IPS-18a (cell line): ENCODE measurements around the gene CD84.
"Not testable (repeated sequence)": the region's sequence is repeated elsewhere in the genome, so short reads cannot be mapped to it uniquely, and the experiment has no call there.

Experiments
- H3K27ac ChIP-seq: one replicate; pipeline ENCODE4 v1.5.1; 2013; ENCODE audit warnings: low read length
- H3K27me3 ChIP-seq: one replicate; pipeline ENCODE4 v1.6.1; 2013; ENCODE audit warnings: mild to moderate bottlenecking, low read length; ENCODE audit not compliant: control insufficient read depth, insufficient read depth
- H3K36me3 ChIP-seq: one replicate; pipeline ENCODE4 v1.6.1; 2013; ENCODE audit warnings: low read depth, low read length; ENCODE audit not compliant: control insufficient read depth
- H3K4me1 ChIP-seq: one replicate; pipeline ENCODE4 v1.6.1; 2013; ENCODE audit warnings: low read depth, low read length; ENCODE audit not compliant: control insufficient read depth
- H3K4me3 ChIP-seq: one replicate; pipeline ENCODE4 v1.5.1; 2013; ENCODE audit warnings: low read length
- H3K9ac ChIP-seq: one replicate; pipeline ENCODE4 v1.6.1; 2013; ENCODE audit warnings: mild to moderate bottlenecking, low read length, moderate library complexity
- H3K9me3 ChIP-seq: one replicate; pipeline ENCODE4 v1.6.1; 2013; ENCODE audit warnings: low read depth, low read length; ENCODE audit not compliant: control insufficient read depth

The CD84 gene

GRCh38 chr1:160537714-160538665 is 41.3 kb downstream of the CD84 start:
- no peak overlapping the region for H3K9ac ChIP-seq
- no peaks in the 10 kb centered on the region for H3K4me1 ChIP-seq
- H3K9me3 ChIP-seq: no peaks in the 10 kb centered on the region
- H3K4me3 ChIP-seq: no peak overlapping the region
- H3K36me3 ChIP-seq: no peaks in the 10 kb centered on the region
- H3K27me3 ChIP-seq: no peaks in the 10 kb centered on the region
- no peak overlapping the region for H3K27ac ChIP-seq

DNA sequence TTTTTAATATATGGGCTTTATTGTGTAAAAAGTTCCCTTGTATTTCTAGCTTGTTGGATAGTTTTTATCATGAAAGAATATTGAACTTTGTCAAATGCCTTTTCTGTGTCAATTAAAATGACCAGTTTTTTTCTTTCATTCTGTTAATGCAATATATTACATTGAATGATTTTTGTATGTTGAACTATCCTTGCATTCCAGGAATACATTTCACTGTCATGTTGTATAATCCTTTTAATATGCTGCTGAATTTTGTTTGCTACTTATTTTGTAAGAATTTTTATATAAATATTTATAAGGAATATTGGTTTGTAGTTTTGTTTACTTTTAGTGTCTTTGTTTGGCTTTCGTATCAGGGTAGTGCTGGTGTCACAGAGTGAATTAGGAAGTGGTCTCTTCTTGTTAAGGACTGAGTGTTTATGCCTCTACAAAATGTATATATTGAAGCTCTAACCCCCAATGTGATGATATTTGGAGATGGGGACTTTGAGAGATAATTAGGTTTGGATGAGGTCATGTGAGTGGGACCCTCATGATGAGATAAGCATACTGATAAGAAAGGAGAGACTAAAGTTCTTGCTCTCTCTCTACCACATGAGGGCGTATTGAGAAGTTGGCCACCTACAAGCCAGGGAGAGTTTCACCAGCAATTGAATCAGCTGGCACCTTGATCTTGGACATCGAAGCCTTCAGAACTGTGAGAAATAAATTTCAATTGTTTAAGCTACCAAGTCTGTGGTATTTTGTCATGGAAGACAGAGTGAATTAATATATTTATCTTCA is 44.3 kb downstream of the CD84 start:
- no peak overlapping the region for H3K9ac ChIP-seq
- H3K4me3 ChIP-seq: no peak overlapping the region
- no peak overlapping the region for H3K27ac ChIP-seq
- no peaks in the 10 kb centered on the region for H3K9me3 ChIP-seq
- H3K4me1 ChIP-seq: no peaks in the 10 kb centered on the region
- H3K36me3 ChIP-seq: no peaks in the 10 kb centered on the region
- H3K27me3 ChIP-seq: no peaks in the 10 kb centered on the region

- not testable (repeated sequence) for H3K4me3 ChIP-seq, H3K9ac ChIP-seq, H3K27me3 ChIP-seq, H3K27ac ChIP-seq, H3K36me3 ChIP-seq, H3K9me3 ChIP-seq, H3K4me1 ChIP-seq
These were observed 46.8 kb downstream of the CD84 start for GRCh38 chr1:160532557-160532813.

DNA sequence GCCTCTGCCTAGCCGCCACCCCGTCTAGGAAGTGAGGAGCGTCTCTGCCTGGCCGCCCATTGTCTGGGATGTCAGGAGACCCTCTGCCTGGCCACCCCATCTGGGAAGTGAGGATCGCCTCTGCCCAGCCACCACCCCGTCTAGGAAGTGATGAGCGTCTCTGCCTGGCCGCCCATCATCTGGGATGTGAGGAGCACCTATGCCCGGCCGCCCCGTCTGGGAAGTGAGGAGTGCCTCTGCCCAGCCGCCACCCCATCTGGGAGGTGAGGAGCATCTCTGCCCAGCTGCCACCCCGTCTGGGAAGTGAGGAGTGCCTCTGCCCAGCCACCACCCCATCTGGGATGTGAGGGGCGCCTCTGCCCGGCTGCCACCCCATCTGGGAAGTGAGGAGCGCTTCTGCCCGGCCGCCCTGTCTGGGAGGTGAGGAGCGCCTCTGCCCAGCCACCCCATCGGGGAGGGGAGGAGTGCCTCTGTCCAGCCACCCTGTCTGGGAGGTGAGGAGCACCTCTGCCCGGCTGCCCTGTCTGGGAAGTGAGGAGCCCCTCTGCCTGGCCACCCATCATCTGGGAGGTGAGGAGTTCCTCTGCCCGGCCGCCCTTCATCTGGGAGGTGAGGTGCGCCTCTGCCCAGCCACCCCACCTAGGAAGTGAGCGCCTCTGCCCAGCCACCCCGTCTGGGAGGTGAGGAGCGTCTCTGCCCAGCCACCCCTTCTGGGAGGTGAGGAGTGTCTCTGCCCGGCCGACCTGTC is 47.3 kb downstream of the CD84 start:
- not testable (repeated sequence) for H3K9ac ChIP-seq, H3K9me3 ChIP-seq, H3K4me1 ChIP-seq, H3K27ac ChIP-seq, H3K4me3 ChIP-seq, H3K27me3 ChIP-seq, H3K36me3 ChIP-seq

DNA sequence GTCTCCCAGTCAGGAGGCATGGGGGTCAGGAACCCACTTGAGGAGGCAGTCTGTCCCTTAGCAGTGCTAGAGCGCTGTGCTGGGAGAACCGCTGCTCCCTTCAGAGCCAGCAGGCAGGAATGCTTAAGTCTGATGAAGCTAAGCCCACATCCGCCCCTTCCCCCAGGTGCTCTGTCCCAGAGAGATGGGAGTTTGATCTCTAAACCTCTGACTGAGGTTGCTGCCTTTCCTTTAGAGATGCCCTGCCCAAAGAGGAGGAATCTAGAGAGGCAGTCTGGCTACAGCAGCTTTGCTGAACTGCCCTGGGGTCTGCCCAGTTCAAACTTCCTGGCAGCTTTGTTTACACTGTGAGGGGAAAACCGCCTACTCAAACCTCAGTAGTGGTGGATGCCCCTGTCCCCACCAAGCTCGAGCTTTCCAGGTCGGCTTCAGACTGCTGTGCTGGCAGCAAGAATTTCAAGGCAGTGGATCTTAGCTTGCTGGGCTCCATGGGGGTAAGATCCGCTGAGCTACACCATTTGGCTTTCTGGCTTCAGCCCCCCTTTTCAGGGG is 49.8 kb downstream of the CD84 start:
- H3K9me3 ChIP-seq, H3K36me3 ChIP-seq, H3K4me1 ChIP-seq, H3K27me3 ChIP-seq, H3K4me3 ChIP-seq, H3K27ac ChIP-seq, H3K9ac ChIP-seq: not testable (repeated sequence)

DNA sequence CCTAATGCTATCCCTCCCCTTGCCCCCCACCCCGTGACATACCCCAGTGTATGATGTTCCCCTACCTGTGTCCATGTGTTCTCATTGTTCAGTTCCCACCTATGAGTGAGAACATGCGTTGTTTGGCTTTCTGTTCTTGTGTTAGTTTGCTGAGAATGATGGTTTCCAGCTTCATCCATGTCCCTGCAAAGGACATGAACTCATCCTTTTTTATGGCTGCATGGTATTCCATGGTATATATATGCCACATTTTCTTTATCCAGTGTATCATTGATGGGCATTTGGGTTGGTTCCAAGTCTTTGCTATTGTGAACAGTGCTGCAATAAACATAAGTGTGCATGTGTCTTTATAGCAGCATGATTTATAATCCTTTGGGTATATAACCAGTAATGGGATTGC is 55.5 kb downstream of the CD84 start:
- H3K27me3 ChIP-seq, H3K27ac ChIP-seq, H3K36me3 ChIP-seq, H3K9ac ChIP-seq, H3K4me3 ChIP-seq, H3K9me3 ChIP-seq: not testable (repeated sequence)
- peaks cover 20% of the 10 kb centered on the region for H3K4me1 ChIP-seq

DNA sequence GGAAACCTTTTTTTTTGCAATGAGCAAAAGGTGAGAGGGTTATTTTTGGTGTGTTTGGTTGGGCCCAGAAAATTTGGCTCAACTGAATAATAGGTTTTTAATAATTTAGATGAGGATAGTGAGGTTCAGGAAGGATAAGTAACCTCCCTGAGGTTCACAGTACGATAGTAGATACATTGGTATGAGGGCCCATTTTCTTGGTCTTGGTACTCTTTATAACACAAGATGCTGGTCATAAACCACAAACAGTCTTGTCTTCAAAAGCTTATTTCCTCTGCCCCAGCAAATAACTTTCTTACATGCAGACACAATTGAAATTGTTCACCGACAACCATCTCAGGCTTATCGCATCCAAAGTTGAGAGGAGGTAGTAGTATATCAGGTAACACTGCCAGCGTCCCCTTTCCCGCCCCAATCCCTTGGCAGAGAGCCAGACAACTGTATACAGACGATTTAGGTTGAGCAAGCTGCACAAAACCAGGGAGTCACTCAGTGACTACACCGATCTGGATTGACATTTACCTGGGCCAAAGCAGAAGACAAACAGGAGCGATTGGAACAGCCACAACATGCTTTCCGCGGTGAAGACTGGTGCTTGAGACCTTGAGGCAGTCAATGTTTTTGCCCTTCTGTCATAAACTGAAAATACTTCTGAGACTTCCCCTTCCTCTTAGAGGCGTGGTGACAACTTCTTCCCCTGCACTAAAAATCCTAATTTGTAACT is 56.5 kb downstream of the CD84 start, which contains the start of gene SLAMF6:
Gene SLAMF6, minus strand, starts transcription at position 634 of the 724 bp plus-strand sequence. Its CDS starts 63 bp downstream, at position 571.
- Histone ChIP-seq H3K27me3 (no peaks in the 10 kb centered on the region), H3K9me3 (no peaks in the 10 kb centered on the region), H3K4me3 (no peak within 1 kb of the TSS), H3K27ac (no peak within 1 kb of the TSS), H3K36me3 (no peaks in the 10 kb centered on the region), H3K9ac (no peak within 1 kb of the TSS), H3K4me1 (peaks cover 20% of the 10 kb centered on the region)

- no peak overlapping the region for H3K4me3 ChIP-seq
These were observed 57.2 kb downstream of the CD84 start for GRCh38 chr1:160522136-160522535.

GRCh38 chr1:160521554-160521953 is 57.7 kb downstream of the CD84 start:
- Histone ChIP-seq H3K9ac (no peak overlapping the region), H3K36me3 (no peaks in the 10 kb centered on the region), H3K9me3 (no peaks in the 10 kb centered on the region), H3K27ac (no peak overlapping the region), H3K4me3 (no peak overlapping the region), H3K4me1 (peaks cover 20% of the 10 kb centered on the region), H3K27me3 (no peaks in the 10 kb centered on the region)

More at GRCh38 chr1:160522136-160522535, 57.2 kb downstream of the CD84 start:
- Histone ChIP-seq H3K9me3 (no peaks in the 10 kb centered on the region), H3K36me3 (no peaks in the 10 kb centered on the region), H3K27ac (no peak overlapping the region), H3K27me3 (no peaks in the 10 kb centered on the region), H3K9ac (no peak overlapping the region), H3K4me1 (peaks cover 20% of the 10 kb centered on the region)

DNA sequence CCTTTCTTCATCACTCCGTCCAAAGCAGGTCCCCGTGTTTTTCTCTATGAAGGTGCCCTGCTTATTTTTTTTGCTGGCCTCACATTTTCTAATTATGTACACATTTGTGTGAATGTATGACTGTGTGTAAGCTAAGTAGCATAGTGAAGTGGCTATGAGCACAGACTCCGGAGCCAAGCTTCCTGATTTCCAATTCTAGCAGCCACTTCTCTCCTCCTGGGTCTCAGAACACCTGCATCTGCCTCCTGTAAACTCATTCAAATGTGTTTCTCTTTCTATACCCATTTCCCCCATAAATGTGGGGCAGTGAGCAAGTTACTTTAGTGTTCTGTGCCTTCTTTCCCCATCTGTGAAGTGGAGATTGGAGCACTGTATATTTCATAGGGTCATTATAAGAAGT is 58.3 kb downstream of the CD84 start:
- Histone ChIP-seq H3K27me3 (no peaks in the 10 kb centered on the region), H3K4me3 (no peak overlapping the region), H3K9ac (no peak overlapping the region), H3K4me1 (peaks cover 20% of the 10 kb centered on the region), H3K36me3 (no peaks in the 10 kb centered on the region), H3K9me3 (no peaks in the 10 kb centered on the region), H3K27ac (no peak overlapping the region)

DNA sequence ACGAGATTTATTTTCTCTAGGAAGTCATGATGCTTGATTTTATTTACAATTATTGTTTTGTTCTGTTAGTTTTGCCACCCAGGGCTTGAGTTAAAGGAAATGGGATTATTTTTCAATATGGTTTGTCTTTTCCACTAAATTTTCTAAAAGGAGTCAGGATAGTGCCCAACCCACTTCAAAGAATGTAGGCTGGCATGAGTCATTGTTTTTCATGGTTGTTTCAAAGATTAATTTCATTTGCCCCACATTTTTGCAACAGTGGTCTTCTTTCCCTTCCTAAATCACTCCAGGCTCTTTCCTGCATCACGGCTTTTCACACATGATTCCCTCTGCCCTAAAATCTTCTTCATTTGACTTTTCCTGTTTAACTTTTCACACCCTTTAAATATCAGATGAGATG is 58.7 kb downstream of the CD84 start:
- peaks cover 20% of the 10 kb centered on the region for H3K4me1 ChIP-seq
- H3K9ac ChIP-seq: no peak overlapping the region
- H3K27ac ChIP-seq: no peak overlapping the region
- H3K36me3 ChIP-seq: no peaks in the 10 kb centered on the region
- H3K4me3 ChIP-seq: no peak overlapping the region
- no peaks in the 10 kb centered on the region for H3K9me3 ChIP-seq
- H3K27me3 ChIP-seq: no peaks in the 10 kb centered on the region
